ENCODE results near the gene NPHS1.
"Not testable (repeated sequence)": the region's sequence is repeated elsewhere in the genome, so short reads cannot be mapped to it uniquely, and the experiment has no call there.

Gene NPHS1

DNA sequence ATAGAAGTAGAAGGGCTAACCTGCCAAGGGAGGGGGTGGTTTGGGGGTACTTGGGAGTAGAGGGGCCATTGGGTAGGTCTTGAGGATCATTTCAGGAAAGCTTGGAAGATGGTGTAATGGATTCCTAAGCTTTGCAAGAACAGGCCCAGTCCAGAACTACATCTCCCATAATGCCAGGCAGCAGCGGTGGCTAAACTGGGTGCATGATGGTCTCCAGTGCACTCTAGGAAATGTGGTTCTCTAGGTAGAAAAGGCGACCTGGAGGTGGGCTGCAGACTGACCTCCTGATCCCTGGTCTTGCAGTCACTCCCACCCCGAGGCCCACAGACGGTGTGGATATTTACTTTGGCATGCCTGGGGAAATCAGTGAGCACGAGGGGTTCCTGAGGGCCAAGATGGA lies 19.9 kb upstream of the NPHS1 start:
- DNase-seq, result no peak

DNA sequence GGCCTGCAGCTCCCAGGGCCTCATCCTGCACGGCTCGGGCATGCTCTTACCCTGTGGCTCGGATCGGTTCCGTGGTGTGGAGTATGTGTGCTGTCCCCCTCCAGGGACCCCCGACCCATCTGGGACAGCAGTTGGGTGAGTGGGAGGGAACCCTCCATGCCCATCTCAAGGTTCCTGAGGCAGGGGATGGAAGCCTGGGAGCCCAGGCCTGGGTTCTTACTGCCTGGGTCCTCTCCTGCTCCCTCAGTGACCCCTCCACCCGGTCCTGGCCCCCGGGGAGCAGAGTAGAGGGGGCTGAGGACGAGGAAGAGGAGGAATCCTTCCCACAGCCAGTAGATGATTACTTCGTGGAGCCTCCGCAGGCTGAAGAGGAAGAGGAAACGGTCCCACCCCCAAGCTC lies 19.3 kb upstream of the NPHS1 start:
- no peak for DNase-seq

DNA sequence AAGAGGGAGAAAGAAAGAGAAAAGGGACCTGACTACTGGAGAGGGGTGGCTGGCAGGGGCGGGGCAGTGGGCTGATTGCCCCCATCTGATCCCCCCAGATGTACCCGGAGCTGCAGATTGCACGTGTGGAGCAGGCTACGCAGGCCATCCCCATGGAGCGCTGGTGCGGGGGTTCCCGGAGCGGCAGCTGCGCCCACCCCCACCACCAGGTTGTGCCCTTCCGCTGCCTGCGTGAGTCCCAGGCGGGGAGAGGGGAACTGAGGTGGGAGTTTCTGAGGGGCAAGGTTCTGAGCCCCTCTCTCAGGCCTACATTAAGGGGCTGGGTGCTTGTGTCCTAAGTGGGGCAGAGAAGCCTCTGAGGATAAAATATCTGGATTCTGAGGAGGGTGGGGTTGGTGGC lies 18.5 kb upstream of the NPHS1 start:
- DNase-seq, result no peak

DNA sequence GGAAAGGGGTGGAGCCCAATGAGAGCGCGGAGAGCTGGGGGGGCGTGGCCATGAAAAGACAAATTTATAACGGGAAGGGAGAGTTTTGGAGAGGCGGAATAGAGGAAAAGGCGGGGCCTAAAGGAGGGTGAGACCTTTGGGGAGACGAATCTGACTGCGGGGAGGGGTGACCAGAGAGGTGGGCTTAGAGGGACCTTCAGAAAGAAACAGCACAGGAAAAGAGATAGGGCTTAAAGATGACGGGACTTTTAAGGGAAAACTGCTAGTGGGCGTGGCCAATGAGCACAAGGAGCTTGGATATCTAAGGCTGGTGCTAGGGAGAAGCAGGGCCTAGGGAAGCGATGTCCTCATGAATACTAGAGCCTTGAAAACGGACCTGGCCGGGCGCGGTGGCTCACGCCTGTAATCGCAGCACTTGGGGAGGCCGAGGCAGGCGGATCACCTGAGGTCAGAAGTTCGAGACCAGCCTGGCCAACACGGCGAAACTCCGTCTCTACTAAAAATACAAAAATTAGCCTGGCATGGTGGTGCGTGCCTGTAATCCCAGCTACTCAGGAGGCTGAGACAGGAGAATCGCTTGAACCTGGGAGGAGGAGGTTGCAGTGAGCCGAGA lies 17.9 kb upstream of the NPHS1 start:
- DNase-seq, result not testable (repeated sequence)

DNA sequence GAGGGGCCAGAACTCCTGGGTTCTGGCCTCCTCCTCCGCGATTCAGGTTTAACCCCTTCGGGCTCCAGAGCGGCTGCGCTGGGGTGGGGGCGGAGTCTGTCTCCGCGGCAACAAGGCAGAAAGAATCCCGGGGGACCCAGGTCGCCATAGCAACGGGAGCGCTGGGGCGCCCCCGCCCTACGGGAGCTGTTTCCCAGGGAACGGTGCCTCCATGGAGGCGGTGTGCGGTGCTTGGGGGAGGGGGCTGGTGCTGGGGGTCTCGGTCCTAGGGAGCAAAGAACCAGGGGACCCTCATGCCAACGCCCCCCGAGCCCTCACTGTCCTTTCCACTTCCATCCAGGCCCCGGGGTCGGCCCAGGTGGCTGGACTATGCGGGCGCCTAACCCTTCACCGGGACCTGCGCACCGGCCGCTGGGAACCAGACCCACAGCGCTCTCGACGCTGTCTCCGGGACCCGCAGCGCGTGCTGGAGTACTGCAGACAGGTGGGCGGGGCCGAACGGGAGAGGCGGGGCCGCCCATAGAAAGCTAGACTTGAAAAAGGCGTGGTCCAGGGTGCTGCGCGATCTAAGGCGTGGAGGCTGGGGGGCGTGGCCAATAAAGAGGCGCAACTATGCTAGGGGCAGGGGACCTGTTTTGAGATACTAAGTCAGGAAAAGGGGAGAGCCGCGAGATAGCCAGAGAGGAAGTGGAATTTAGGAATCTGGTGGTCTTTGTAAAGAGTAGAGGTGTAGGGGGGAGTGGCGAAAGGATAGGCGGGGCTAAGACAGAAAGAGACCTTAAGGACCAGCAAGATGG lies 17.2 kb upstream of the NPHS1 start:
- DNase-seq, result peak; percentile 88

DNA sequence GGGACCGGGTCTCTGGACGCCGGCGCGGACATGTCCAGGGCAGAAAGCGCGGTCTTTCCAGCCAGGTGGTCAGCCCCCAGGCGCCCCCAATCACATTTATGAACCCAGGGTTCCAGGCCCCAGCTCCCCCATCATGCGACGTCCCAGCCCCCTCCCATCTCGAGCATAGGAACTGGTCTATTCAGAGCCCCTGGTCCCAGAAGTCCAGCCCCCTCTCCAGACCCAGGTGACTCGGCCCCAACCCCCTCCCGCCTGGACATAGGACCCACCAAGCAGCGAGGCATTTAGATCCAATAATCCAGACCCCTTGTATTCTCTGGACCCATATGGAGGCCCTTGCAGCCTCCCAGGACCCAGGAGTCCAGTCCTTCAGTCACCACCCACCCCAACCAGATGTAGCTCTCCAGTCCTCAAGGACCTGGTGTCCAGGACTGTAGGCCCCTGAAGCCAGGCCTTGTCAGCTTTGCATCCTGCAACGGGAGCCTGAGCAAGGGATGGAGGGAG lies 16.6 kb upstream of the NPHS1 start:
- DNase-seq, result no peak

DNA sequence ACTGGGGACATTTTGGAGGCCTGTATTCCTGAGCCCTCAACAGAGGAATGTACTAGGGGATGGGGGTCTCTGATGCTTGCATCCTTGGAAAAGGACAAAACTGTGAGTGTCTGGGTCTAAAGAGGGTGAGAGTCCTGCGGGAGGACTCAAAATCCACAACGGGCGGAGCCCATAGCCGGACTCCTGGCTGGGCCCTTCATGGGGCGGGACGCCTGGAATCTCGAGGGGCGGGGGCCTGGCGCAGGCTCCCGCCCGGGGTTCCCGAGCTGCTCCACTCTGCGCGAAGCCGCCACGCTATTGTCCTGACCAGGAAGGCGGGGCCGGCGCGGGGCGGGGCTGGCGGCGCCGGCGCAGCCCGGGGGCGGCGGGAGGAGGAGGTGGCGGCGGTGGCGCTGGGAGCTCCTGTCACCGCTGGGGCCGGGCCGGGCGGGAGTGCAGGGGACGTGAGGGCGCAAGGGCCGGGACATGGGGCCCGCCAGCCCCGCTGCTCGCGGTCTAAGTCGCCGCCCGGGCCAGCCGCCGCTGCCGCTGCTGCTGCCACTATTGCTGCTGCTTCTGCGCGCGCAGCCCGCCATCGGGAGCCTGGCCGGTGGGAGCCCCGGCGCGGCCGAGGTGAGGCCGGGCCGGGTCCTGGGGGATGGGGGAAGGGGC lies 16.0 kb upstream of the NPHS1 start, which contains the start of gene APLP1:
Gene APLP1 (plus strand): TSS at position 403 of the 651 bp plus-strand sequence. CDS start 63 bp downstream, at position 466.
- peak; percentile 15 for DNase-seq

DNA sequence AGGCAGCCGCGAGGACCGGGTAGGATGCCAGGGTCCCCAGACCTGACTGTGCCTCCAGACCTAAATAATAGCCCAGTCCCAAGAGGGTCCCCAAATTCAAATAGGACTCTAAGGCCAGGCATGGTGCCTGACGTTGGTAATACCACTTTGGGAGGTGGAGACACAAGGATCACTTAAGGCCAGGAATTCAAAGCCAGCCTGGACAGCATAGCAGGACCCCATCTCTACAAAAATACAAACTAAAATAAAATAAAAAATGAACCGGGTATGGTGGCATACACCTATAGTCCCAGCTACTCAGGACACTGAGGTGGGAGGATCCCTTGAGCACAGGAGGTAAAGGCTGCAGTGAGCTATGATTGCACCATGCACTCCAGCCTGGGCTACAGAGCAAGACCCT lies 10.7 kb upstream of the NPHS1 start:
- no peak for DNase-seq

DNA sequence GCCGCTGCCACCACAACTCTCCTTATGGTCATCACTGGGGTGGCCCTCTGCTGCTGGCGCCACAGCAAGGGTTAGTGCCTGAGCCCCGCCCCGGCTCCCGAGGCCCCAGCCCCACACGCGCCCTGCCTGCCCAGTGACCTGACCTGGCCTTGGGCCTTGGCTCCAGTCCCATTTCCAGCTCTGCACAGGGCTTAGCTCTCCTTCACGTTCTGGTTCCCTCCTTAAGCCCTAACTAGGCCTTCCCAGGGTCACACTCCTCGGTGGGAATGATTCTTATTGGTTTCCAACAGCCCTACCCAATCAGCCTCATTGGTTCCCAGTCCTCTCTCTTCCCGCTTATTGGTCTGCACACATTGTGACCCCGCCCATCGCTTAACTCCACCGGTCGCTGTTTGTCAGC lies 10.2 kb upstream of the NPHS1 start:
- DNase-seq, result no peak

DNA sequence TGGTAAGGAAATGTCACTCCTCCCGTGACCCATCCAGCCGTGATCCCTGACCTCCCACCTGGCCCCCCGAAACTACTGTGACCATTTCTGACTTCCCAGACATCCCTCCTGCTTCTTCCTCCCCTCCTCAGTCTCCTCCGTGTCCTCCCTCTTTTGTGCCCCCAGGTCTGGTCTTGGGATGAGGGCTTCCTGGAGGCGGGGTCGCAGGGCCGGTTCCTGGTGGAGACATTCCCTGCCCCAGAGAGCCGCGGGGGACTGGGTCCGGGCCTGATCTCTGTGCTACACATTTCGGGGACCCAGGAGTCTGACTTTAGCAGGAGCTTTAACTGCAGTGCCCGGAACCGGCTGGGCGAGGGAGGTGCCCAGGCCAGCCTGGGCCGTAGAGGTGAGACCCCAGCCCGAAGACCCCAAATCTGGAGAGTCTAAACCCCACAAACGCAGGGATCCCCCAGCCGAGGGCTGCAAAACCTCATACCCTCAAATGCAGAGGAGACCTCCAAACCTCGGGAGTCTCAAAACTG lies 9.4 kb upstream of the NPHS1 start:
- DNase-seq, result no peak

DNA sequence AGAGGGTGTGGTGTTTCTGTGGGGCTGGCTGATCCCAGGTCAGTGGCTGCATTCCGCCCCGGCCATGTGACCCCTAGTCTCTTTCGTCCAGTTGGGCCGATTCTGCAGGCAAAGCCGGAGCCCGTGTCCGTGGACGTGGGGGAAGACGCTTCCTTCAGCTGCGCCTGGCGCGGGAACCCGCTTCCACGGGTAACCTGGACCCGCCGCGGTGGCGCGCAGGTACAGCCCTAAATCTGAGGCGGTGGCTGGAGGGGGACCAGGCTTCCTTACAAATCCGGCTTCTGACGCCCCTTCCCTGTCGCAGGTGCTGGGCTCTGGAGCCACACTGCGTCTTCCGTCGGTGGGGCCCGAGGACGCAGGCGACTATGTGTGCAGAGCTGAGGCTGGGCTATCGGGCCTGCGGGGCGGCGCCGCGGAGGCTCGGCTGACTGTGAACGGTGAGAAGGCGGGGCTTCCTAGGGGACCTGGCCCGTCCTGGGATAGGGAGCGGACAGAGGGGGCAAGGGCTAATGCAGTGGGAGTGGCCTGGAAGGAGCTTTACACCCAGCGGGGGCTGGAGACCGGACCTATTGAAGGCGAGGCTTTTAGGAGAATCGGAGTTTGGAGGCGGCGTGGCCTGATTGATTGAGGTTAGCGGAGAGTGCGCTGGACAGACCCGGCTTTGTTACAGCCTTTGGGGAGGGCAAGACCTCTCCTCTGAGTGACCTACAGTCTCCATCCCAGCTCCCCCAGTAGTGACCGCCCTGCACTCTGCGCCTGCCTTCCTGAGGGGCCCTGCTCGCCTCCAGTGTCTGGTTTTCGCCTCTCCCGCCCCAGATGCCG lies 8.7 kb upstream of the NPHS1 start:
- no peak for DNase-seq

DNA sequence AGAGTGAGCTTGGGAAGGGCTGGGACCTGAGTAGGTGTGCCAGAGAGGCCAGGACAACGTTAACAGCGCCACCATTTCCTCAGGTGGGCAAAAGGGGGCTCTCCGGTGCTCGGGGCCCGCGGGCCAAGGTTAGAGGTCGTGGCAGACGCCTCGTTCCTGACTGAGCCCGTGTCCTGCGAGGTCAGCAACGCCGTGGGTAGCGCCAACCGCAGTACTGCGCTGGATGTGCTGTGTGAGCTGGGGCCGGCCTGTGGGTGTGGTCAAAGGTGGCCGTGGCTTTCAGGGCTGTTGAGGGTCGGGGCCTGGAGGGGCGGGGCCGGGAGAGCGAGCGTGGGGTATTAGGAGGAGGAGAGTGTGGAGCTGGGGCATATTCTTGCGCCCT lies 8.1 kb upstream of the NPHS1 start:
- DNase-seq, result no peak

DNA sequence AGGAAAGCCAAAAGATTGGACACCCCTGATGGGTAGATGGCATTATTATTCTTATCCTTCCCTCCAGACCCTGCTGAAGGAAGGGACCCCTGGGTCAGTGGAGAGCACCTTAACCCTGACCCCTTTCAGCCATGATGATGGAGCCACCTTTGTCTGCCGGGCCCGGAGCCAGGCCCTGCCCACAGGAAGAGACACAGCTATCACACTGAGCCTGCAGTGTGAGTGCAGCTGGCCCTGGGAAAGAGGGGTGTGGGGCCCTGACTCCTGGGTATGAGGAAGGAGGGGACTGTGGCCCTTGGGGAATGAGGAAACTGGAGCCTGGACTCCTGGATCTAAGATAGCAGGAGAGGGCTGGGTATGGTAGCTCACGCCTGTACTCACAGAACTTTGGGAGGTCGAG lies 7.1 kb upstream of the NPHS1 start:
- no peak for DNase-seq

DNA sequence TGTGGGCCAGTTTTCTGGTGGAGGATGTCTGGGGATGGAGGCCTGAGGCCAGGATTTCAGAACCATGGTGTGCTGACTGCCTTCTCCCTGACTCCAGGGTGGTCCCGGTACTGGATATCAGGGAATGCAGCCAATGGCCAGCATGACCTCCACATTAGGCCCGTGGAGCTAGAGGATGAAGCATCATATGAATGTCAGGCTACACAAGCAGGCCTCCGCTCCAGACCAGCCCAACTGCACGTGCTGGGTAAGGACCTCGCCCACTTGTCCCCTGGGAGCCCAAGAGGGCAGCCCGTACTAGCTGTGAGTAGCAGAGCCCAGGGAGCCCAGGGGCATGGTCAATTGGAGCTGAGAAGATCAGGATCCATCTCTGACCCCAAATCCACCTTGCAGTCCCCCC lies 6.0 kb upstream of the NPHS1 start:
- no peak for DNase-seq

DNA sequence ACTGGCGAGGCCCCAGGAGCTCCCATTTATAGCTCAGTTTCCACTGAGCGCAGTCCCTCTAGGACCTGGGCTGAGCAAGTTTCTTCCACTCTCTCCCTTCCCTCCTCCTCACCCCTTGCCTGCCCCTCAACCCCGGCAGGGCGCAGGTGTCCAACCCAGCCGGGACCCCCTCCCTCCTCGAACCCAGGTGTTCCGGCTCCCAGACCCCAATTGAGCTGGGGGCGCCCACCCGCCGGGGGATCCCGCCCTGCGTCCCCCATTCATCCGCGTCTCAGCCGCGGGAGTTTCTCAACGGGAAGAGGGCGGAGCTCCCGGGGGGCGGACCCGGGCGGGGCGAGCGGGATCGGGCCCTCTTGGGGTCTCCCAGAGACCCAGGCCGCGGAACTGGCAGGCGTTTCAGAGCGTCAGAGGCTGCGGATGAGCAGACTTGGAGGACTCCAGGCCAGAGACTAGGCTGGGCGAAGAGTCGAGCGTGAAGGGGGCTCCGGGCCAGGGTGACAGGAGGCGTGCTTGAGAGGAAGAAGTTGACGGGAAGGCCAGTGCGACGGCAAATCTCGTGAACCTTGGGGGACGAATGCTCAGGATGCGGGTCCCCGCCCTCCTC lies 4.3 kb upstream of the NPHS1 start, which contains the start of gene KIRREL2:
Gene KIRREL2 (plus strand): TSS at position 366 of the 604 bp plus-strand sequence. CDS start 209 bp downstream, at position 575.
- DNase-seq, result no peak

DNA sequence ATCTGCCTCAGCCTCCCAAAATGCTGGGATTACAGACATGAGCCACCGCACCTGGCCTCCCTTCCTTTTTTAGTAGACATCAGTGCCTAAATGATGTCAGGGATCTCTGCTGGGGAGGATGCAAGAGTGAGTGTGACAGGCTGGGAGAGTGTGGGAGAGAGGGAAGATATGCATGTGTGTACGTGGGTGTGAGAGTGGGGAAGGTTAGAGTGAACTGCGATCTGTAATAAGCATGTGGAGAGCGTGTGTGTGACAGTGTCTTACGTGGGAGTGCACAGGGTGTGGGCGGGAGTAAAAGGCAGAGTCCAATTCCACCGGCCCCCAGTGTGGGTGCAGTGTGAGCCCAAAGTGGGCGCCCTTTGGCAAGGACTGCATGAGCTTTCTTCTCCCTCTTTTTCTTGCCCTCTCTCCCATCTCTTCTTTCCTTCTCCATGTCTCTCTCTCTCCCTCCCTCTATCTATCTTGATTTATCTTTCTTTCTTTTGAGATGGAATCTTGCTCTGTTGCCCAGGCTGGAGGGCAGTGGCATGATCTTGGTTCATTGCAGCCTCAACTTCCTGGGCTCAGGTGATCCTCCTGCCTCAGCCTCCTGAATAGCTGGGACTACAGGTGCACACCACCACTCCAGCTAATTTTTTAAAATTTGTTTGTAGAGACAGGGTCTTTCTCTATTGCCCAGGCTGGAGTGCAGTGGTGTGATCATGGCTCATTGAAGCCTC lies 893 bp upstream of the NPHS1 start:
- no peak for DNase-seq

DNA sequence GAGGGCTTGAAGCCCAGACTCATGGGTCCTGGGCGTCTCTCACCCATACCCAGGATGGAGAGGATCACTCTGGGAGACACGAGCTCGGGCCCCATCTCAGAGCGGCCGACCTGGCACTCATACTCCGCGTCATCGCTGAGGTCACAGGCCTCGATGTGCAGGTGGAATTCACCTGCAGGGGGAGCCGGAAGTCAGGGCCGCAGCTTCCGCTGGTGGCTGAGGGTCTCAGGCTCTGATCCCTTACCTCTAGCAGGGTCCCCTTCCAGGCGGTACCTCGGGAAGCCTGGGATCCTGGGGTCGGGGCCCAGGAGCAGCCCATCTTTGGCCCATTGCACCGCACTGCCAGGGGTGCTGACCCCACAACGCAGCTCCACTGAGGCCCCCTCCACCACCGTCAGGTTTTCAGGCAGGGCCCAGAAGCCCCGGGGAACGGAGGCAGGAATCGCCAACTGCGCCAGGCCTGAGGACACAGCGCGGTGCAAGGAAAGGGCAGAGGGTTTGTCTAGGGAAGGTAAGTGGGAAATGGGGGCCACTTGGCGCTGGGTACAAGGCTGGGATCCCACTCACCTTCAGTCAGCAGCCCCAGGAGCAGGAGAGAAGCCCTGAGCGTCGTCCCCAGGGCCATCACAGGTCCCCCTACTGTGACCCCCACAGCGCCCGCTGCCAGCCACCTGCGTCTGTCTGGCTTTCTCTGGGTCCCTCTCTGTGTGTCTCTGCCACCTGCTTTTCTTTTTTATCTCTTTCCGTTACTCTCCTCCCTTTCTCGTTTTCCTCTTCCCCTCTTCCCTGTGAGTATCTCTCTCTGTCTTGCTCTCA lies 883 bp downstream of the NPHS1 start:
- DNase-seq, result no peak

DNA sequence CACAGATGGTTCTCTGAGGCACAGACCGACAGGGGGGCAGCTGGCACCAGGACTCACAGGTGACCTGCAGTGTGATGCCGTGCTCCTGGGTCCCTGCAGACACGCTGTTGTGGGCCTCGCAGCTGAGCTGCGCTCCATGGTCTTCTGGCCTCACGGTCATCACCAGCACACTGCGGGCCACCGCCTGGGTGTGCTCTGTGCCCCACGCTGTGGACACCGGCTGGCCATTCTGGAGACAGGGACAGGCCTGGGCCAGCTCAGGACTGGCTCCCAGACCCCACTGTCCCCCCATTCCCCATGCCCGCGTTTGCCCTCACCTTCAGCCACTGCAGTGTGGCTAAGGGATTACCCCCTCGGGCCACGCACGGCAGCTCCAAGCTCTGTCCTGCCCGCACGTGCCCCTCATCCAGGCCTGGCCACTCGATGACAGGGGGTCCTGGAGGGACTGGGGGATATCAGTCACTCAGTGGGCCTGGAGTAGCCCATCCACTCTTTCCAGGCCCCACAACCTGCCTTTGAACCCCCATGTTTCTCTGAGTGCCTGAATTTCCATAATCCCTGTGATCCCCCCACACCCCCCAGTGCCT lies 3.3 kb downstream of the NPHS1 start:
- DNase-seq, result no peak

DNA sequence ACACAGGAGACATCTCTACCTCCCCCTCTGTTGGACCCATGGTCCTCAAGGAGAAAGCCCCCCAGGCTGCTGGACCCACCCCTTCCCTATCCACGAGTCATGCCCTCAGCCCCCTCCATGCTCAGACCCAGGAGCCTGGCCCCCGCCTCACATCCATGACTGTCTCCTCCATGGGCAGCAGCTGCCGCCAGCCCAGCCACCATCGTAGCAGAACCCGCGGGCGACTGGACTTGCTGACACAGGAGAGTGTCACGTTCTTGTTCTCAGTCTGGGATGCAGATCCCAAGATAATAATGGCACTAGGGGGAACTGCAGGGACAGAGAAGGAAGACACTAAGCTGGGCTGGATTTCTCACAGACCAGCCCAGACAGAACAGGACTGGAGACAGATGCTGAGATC lies 3.8 kb downstream of the NPHS1 start:
- no peak for DNase-seq

DNA sequence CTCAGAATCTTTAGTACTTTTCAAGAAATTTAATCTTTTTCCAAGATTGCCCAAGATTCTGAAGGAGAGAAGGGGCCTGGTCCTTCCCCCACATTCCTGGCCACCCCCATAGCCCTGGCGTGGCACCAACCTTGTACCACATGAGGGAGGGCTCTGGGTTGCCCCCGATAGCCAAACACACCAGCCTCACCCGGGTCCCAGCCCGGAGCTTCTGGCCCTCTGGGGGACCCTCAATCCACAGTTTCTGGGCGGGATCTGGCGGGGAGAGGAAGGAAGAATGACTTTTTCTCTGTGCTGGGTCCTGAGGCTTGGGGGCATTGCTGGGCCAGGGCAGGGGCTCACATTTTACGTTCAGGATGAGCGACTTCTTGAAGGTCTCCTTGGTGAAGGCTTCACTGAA lies 4.4 kb downstream of the NPHS1 start:
- no peak for DNase-seq

Data from NCI-H2029 treated with DMSO at 0.1 percent for 48 hours (cell line).